Esophagus (tissue), 2 donors: ENCODE measurements around the gene BCL11B. TPM values are rescaled to one million over a fixed set of nuclear protein-coding genes. Genes with fewer than 3 reads are reported as not detected.

ENCODE experiments used
- H3K27ac ChIP-seq, 2 donors: one replicate each; pipeline ENCODE4 v1.5.1; 2013; ENCODE audit warnings: low read depth in 2 of 2, mild to moderate bottlenecking in 2 of 2, inconsistent platforms in 1 of 2, low read length in 1 of 2, moderate library complexity in 1 of 2
- H3K27me3 ChIP-seq, 2 donors: one replicate each; pipeline ENCODE4 v1.6.1; 2013; ENCODE audit warnings: low read length in 2 of 2, control low read depth in 1 of 2, mild to moderate bottlenecking in 1 of 2; ENCODE audit not compliant: insufficient read depth in 2 of 2, control insufficient read depth in 1 of 2
- H3K36me3 ChIP-seq, 2 donors: one replicate each; pipeline ENCODE4 v1.6.1; 2013; ENCODE audit warnings: low read length in 1 of 2; ENCODE audit not compliant: control insufficient read depth in 2 of 2, insufficient read depth in 2 of 2
- H3K4me1 ChIP-seq, 2 donors: one replicate each; pipeline ENCODE4 v1.6.1; 2013; ENCODE audit warnings: low read length in 1 of 2; ENCODE audit not compliant: control insufficient read depth in 2 of 2, insufficient read depth in 2 of 2
- H3K4me3 ChIP-seq, 2 donors: one replicate each; pipeline ENCODE4 v1.5.1; 2013; ENCODE audit warnings: low read length in 2 of 2, mild to moderate bottlenecking in 2 of 2, low read depth in 1 of 2, moderate library complexity in 1 of 2
- H3K9me3 ChIP-seq, 2 donors: one replicate each; pipeline ENCODE4 v1.6.1; 2013; ENCODE audit warnings: mild to moderate bottlenecking in 2 of 2, low read depth in 1 of 2, low read length in 1 of 2, moderate library complexity in 1 of 2; ENCODE audit not compliant: control insufficient read depth in 2 of 2, insufficient read depth in 1 of 2
- WGBS, 2 donors: extraction: QIAGEN DNeasy Blood & Tissue Kit; methylation state at CpG; one replicate each; pipeline ENCODE4 v1.1.7; 2013; 5-methylcytosine and 5-hydroxymethylcytosine counted together
- polyA plus RNA-seq, 2 donors: library from polyadenylated mRNA; stranded (reverse); fragments of 200-250 nt; gene quantifications; one replicate each; pipeline ENCODE4 v1.2.3, GENCODE V29; 2013
- donor health status: healthy with polysubstance abuse.
- donor health status: Bipolar disorder and iron deficiency.

BCL11B gene
- polyA plus RNA-seq, 2 donors, result 1.7 to 2.2 TPM

GRCh38 chr14:99206090-99206489 lies 65.9 kb downstream of the BCL11B start:
- Histone ChIP-seq H3K27ac (no peak overlapping the region), H3K36me3 (no peaks in the 10 kb centered on the region), H3K9me3 (no peaks in the 10 kb centered on the region), H3K4me1 (peaks cover 4 to 16% of the 10 kb centered on the region in 2 donors), H3K4me3 (no peak overlapping the region), H3K27me3 (no peaks in the 10 kb centered on the region)
- 80 to 85% methylated on average over 4 of the region's 4 CpGs for WGBS, 2 donors

DNA sequence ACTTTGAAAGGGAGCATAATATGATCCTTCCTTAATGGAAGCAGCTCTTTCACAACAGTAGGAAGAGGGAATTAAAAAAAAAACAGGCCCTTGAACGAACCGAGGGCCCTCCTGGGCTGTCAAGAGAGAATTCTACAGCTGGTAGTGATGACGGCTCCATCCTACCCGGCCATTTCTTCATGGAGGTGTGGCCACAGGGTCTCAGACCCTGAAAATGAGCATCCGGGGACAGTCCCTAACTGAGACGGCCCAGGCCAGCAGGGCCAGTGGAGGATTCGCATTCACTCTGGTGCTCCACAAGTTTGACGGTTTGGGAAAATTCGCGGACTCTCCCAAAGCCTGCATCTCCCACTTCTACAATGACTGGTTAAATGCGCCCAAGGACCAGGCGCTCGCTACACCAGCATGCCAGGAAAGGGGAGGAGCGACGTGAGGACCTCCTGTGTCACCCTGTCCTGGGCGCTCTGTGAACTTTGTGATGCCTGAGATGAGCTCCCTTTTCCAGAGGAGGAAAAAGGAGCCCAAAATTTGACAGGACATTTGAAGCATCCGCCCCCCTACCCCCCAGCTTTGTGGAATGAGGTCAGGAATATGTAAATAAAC lies 66.8 kb downstream of the BCL11B start:
- 84 to 86% methylated on average over 17 of the region's 17 CpGs for WGBS, 2 donors

GRCh38 chr14:99203801-99204200 lies 68.2 kb downstream of the BCL11B start:
- H3K36me3 ChIP-seq, result no peaks in the 10 kb centered on the region
- no peaks in the 10 kb centered on the region for H3K9me3 ChIP-seq
- no peaks in the 10 kb centered on the region for H3K27me3 ChIP-seq
- WGBS, 2 donors, result 94% methylated on average over 8 of the region's 8 CpGs
- no peak overlapping the region for H3K27ac ChIP-seq
- H3K4me1 ChIP-seq, result peaks cover 4 to 7% of the 10 kb centered on the region in 2 donors
- H3K4me3 ChIP-seq, result no peak overlapping the region

More for the DNA sequence above, 66.8 kb downstream of the BCL11B start:
- Histone ChIP-seq H3K27me3 (no peaks in the 10 kb centered on the region), H3K9me3 (no peaks in the 10 kb centered on the region), H3K27ac (no peak overlapping the region), H3K4me1 (peaks cover 4 to 15% of the 10 kb centered on the region in 2 donors), H3K4me3 (no peak overlapping the region), H3K36me3 (no peaks in the 10 kb centered on the region)

DNA sequence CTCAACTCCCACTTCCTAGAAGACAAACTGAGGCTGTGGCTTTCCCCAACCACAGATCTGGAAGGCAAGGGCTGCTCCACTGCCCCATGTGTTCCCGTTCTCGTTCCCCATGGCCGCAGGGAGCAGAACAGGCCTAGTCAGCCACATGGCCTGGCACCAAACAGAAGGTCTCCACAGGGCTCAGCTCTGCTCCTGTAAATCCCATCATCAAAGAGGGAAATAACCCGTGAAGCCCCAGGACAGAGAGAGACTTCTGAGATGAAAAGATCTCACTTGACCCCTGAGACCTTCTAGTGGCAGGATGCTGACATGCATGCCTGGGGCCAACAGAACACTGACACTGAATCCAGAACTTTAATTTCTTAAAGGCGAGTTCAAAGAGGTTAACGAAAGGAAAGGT lies 68.9 kb downstream of the BCL11B start:
- Histone ChIP-seq H3K27me3 (no peaks in the 10 kb centered on the region), H3K9me3 (no peaks in the 10 kb centered on the region), H3K27ac (no peak overlapping the region), H3K36me3 (no peaks in the 10 kb centered on the region), H3K4me1 (peaks cover 2 to 4% of the 10 kb centered on the region in 2 donors), H3K4me3 (no peak overlapping the region)
- 73 to 77% methylated on average over 6 of the region's 6 CpGs for WGBS, 2 donors

GRCh38 chr14:99202516-99202915 lies 69.5 kb downstream of the BCL11B start:
- no peaks in the 10 kb centered on the region for H3K36me3 ChIP-seq
- H3K9me3 ChIP-seq, result no peaks in the 10 kb centered on the region
- no peak overlapping the region for H3K27ac ChIP-seq
- H3K4me1 ChIP-seq, result peaks cover 2 to 4% of the 10 kb centered on the region in 2 donors
- 75 to 79% methylated on average over 8 of the region's 8 CpGs for WGBS, 2 donors
- H3K4me3 ChIP-seq, result no peak overlapping the region
- H3K27me3 ChIP-seq, result no peaks in the 10 kb centered on the region

DNA sequence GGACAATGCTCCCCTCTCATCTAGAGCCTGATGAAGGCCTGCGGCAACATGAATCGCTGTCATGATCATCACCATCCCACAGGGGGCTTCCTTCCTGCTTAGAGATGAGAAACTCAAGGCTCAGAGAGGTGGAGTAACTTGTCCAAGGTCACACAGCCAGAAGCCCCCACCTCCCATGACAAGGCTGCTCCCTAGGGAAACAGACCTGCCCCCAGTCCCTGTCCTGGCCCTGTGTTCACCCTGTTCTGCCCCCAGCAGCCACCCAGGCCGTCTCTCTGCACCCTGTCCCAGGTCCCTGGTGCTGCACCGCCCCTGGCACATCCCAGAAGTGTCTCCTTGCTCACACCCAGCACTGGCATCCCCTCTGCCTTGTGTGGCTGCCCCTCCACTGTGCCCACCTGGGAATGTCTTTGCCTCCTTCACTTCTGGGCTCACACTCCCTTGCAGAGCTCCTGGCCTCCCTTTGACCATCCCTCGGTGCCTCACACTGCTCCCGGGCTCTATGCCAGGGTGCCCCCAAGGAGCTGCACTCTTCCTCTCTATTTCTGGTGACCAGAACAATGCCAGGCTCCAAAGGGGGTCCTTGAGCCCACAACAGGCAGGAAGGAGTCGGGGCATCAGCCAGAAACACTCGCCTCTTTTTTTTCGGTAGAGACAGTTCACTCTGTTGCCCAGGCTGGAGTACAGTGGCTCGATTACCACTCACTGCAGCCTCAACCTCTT lies 70.5 kb downstream of the BCL11B start:
- H3K36me3 ChIP-seq, result no peaks in the 10 kb centered on the region

GRCh38 chr14:99200654-99201005 lies 71.4 kb downstream of the BCL11B start:
- Histone ChIP-seq H3K36me3 (no peaks in the 10 kb centered on the region), H3K9me3 (no peaks in the 10 kb centered on the region), H3K27ac (no peak overlapping the region), H3K4me3 (no peak overlapping the region), H3K4me1 (peaks cover 2 to 4% of the 10 kb centered on the region in 2 donors), H3K27me3 (no peaks in the 10 kb centered on the region)
- WGBS, 2 donors, result 68 to 70% methylated on average over 7 of the region's 7 CpGs

More for the DNA sequence above, 70.5 kb downstream of the BCL11B start:
- 78 to 81% methylated on average over 10 of the region's 10 CpGs for WGBS, 2 donors
- H3K27me3 ChIP-seq, result no peaks in the 10 kb centered on the region
- no peak overlapping the region for H3K4me3 ChIP-seq
- no peaks in the 10 kb centered on the region for H3K9me3 ChIP-seq
- H3K4me1 ChIP-seq, result peaks cover 2 to 4% of the 10 kb centered on the region in 2 donors
- no peak overlapping the region for H3K27ac ChIP-seq

GRCh38 chr14:99199846-99200653 lies 71.9 kb downstream of the BCL11B start:
- H3K27me3 ChIP-seq, result no peaks in the 10 kb centered on the region
- no peaks in the 10 kb centered on the region for H3K9me3 ChIP-seq
- no peak overlapping the region for H3K27ac ChIP-seq
- WGBS, 2 donors, result 68 to 73% methylated on average over 16 of the region's 16 CpGs
- H3K4me3 ChIP-seq, result no peak overlapping the region
- no peaks in the 10 kb centered on the region for H3K36me3 ChIP-seq
- peaks cover 6 to 7% of the 10 kb centered on the region in 2 donors for H3K4me1 ChIP-seq

DNA sequence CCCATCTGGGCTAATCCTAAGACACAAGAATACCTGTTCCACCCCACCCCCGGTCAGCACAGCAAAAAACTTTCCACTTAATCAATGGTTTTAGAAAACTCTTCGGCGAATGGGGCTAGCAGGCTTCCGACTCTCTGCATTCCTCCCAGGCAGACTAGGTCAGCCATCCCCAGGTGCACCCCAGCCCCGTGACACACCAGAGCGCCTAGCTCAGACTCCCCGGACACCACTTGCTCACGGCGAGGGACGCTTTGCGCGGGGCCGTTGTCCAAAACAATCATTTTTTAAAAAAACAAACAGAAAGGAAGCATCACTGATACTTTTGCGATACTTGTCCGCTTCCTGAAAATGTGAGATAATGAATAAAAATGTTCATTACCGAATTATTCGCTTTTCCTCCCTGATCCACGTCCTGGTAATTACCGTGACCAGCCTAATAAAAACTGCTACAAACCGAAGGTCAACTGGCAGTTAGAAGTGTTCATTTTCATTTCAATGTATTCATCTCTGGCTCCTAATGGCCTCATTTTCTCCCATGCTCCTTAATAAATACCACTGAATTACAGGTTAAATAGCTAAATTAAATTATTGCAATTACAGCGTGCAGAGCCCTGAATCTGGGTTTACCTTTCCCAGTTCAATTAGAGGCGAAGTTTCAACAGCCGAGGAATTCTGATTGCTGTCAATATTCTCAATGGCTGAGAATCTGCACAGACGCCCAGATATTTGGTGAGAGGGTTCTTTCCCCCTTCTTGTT lies 73.1 kb downstream of the BCL11B start:
- H3K36me3 ChIP-seq, result no peaks in the 10 kb centered on the region
- H3K4me1 ChIP-seq, result peaks cover 10 to 16% of the 10 kb centered on the region in 2 donors
- H3K9me3 ChIP-seq, result no peaks in the 10 kb centered on the region
- no peak overlapping the region for H3K4me3 ChIP-seq
- 85 to 86% methylated on average over 24 of the region's 24 CpGs for WGBS, 2 donors
- no peak overlapping the region for H3K27ac ChIP-seq
- no peaks in the 10 kb centered on the region for H3K27me3 ChIP-seq
